Measurements from ENCODE around the gene GTF2H4.

The GTF2H4 gene

GRCh38 chr6:30887901-30888815 is 19.8 kb upstream of the GTF2H4 start:
- Histone ChIP-seq H3K27me3 (ENCODE audit: low read length) (no peaks in the 10 kb centered on the region), H3K27ac (ENCODE audit: low read depth, low read length) (no peak overlapping the region), H3K4me3 (ENCODE audit: insufficient read depth, low read length, poor library complexity, severe bottlenecking) (no peak overlapping the region), H2AFZ (ENCODE audit: low read depth, low read length, severe bottlenecking) (no peak overlapping the region), H3K9ac (ENCODE audit: low read length) (no peak overlapping the region), H3K9me2 (replicated peaks; ENCODE audit: insufficient read depth, low read length) (no peaks in the 10 kb centered on the region), H4K20me1 (ENCODE audit: low read depth, low read length) (no peaks in the 10 kb centered on the region), H3K4me2 (ENCODE audit: low read depth, low read length, poor library complexity, severe bottlenecking) (no peak overlapping the region), H3K79me2 (ENCODE audit: insufficient read depth, low read length) (no peaks in the 10 kb centered on the region), H3K36me3 (ENCODE audit: low read length) (no peaks in the 10 kb centered on the region), H3F3A (ENCODE audit: insufficient read depth) (no peaks in the 10 kb centered on the region), H3K9me3 (ENCODE audit: insufficient read depth, low read length) (no peaks in the 10 kb centered on the region)
- no peak for TF ChIP-seq EZH2phosphoT487 (conservative IDR thresholded peaks at IDR 0.05; ENCODE audit: low read length)

GRCh38 chr6:30888816-30889495 is 19.1 kb upstream of the GTF2H4 start:
- Histone ChIP-seq H2AFZ (ENCODE audit: low read depth, low read length, severe bottlenecking) (no peak overlapping the region), H3K4me3 (ENCODE audit: insufficient read depth, low read length, poor library complexity, severe bottlenecking) (no peak overlapping the region), H3K27ac (ENCODE audit: low read depth, low read length) (no peak overlapping the region), H3K9ac (ENCODE audit: low read length) (no peak overlapping the region), H3K4me2 (ENCODE audit: low read depth, low read length, poor library complexity, severe bottlenecking) (no peak overlapping the region), H3F3A (ENCODE audit: insufficient read depth) (no peaks in the 10 kb centered on the region), H3K9me3 (ENCODE audit: insufficient read depth, low read length) (no peaks in the 10 kb centered on the region), H3K36me3 (ENCODE audit: low read length) (no peaks in the 10 kb centered on the region), H3K9me2 (replicated peaks; ENCODE audit: insufficient read depth, low read length) (no peaks in the 10 kb centered on the region), H4K20me1 (ENCODE audit: low read depth, low read length) (no peaks in the 10 kb centered on the region), H3K27me3 (ENCODE audit: low read length) (no peaks in the 10 kb centered on the region), H3K79me2 (ENCODE audit: insufficient read depth, low read length) (no peaks in the 10 kb centered on the region)
- TF ChIP-seq, protein P1, sequence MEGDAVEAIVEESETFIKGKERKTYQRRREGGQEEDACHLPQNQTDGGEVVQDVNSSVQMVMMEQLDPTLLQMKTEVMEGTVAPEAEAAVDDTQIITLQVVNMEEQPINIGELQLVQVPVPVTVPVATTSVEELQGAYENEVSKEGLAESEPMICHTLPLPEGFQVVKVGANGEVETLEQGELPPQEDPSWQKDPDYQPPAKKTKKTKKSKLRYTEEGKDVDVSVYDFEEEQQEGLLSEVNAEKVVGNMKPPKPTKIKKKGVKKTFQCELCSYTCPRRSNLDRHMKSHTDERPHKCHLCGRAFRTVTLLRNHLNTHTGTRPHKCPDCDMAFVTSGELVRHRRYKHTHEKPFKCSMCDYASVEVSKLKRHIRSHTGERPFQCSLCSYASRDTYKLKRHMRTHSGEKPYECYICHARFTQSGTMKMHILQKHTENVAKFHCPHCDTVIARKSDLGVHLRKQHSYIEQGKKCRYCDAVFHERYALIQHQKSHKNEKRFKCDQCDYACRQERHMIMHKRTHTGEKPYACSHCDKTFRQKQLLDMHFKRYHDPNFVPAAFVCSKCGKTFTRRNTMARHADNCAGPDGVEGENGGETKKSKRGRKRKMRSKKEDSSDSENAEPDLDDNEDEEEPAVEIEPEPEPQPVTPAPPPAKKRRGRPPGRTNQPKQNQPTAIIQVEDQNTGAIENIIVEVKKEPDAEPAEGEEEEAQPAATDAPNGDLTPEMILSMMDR (IDR thresholded peaks at IDR 0.05; ENCODE audit: insufficient read depth, low read length, poor library complexity, severe bottlenecking) = no peak
- TF ChIP-seq EZH2phosphoT487 (conservative IDR thresholded peaks at IDR 0.05; ENCODE audit: low read length) = no peak

GRCh38 chr6:30889496-30889885 is 18.5 kb upstream of the GTF2H4 start:
- H2AFZ ChIP-seq (ENCODE audit: low read depth, low read length, severe bottlenecking) = no peak overlapping the region
- TF ChIP-seq, protein P1 (IDR thresholded peaks at IDR 0.05; ENCODE audit: insufficient read depth, low read length, poor library complexity, severe bottlenecking) = no peak
- no peak for TF ChIP-seq EZH2phosphoT487 (conservative IDR thresholded peaks at IDR 0.05; ENCODE audit: low read length)
- no peak overlapping the region for H3K4me2 ChIP-seq (ENCODE audit: low read depth, low read length, poor library complexity, severe bottlenecking)
- H3K27ac ChIP-seq (ENCODE audit: low read depth, low read length) = no peak overlapping the region
- H3K9ac ChIP-seq (ENCODE audit: low read length) = no peak overlapping the region
- no peaks in the 10 kb centered on the region for H3K79me2 ChIP-seq (ENCODE audit: insufficient read depth, low read length)
- H3K4me3 ChIP-seq (ENCODE audit: insufficient read depth, low read length, poor library complexity, severe bottlenecking) = no peak overlapping the region
- no peaks in the 10 kb centered on the region for H3K9me2 ChIP-seq (replicated peaks; ENCODE audit: insufficient read depth, low read length)
- H3F3A ChIP-seq (ENCODE audit: insufficient read depth) = no peaks in the 10 kb centered on the region
- H3K9me3 ChIP-seq (ENCODE audit: insufficient read depth, low read length) = no peaks in the 10 kb centered on the region
- H3K27me3 ChIP-seq (ENCODE audit: low read length) = no peaks in the 10 kb centered on the region
- H3K36me3 ChIP-seq (ENCODE audit: low read length) = no peaks in the 10 kb centered on the region
- no peaks in the 10 kb centered on the region for H4K20me1 ChIP-seq (ENCODE audit: low read depth, low read length)

All from SU-DHL-6 (cell line).